ENCODE results near the gene GCG. TPM values are rescaled to one million over a fixed set of nuclear protein-coding genes. Genes with fewer than 3 reads are reported as not detected.
A peak's percentile ranks its signal among the peaks of the same experiment; 100 is the strongest.

GCG gene
- total RNA-seq, 1 donor = not detected

GRCh38 chr2:162106746-162107145 lies 45.3 kb downstream of the GCG start:
- no peaks in the 10 kb centered on the region for H3K36me3 ChIP-seq (ENCODE audit: insufficient read depth, low read length)
- H3K79me2 ChIP-seq (ENCODE audit: insufficient read depth, low read length) = no peaks in the 10 kb centered on the region
- H3K4me2 ChIP-seq (ENCODE audit: insufficient read depth, low read length) = peak overlapping the region; percentile 14

DNA sequence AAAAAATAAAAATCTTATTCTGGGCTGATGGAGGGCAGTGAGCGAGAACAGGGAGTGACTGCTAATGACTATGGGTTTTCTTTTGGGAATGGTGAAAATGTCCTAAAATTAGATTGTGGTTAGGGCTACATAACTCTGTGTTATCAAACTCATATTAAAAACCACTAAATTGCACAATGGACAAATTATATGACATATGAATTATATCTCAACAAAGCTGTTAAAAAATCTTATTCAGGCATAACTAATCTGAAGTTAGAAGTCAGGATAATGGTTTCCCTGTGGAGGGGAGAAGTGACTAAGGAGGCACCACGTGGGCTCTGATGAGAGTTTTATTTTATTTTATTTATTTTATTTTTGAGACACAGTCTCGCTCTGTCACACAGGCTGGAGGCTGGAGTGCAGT lies 45.9 kb downstream of the GCG start:
- H3K4me2 ChIP-seq (ENCODE audit: insufficient read depth, low read length) = peak overlapping the region; percentile 14
- H3K4me1 ChIP-seq (ENCODE audit: insufficient read depth, low read length) = peaks cover 6% of the 10 kb centered on the region
- no peak overlapping the region for H2AFZ ChIP-seq (ENCODE audit: low read length)
- peak; percentile 19 for DNase-seq (ENCODE audit: insufficient read length, low spot score, missing footprints)
- H4K20me1 ChIP-seq (ENCODE audit: insufficient read depth, low read length) = no peaks in the 10 kb centered on the region
- H3K27me3 ChIP-seq (ENCODE audit: insufficient read depth, low read length) = no peaks in the 10 kb centered on the region
- H3K36me3 ChIP-seq (ENCODE audit: insufficient read depth, low read length) = no peaks in the 10 kb centered on the region
- H3K4me3 ChIP-seq (ENCODE audit: insufficient read depth, low read length) = no peak overlapping the region
- no peaks in the 10 kb centered on the region for H3K9me3 ChIP-seq (ENCODE audit: low read depth, low read length)
- no peak overlapping the region for H3K27ac ChIP-seq (ENCODE audit: low read depth, low read length)
- TF ChIP-seq CTCF (IDR thresholded peaks at IDR 0.05; ENCODE audit: extremely low read depth, low read depth, low read length) = no peak
- H3K79me2 ChIP-seq (ENCODE audit: insufficient read depth, low read length) = no peaks in the 10 kb centered on the region

More at GRCh38 chr2:162106746-162107145, 45.3 kb downstream of the GCG start:
- Histone ChIP-seq H3K9me3 (ENCODE audit: low read depth, low read length) (no peaks in the 10 kb centered on the region), H2AFZ (ENCODE audit: low read length) (no peak overlapping the region), H4K20me1 (ENCODE audit: insufficient read depth, low read length) (no peaks in the 10 kb centered on the region), H3K4me1 (ENCODE audit: insufficient read depth, low read length) (peaks cover 6% of the 10 kb centered on the region), H3K4me3 (ENCODE audit: insufficient read depth, low read length) (no peak overlapping the region), H3K27me3 (ENCODE audit: insufficient read depth, low read length) (no peaks in the 10 kb centered on the region), H3K27ac (ENCODE audit: low read depth, low read length) (no peak overlapping the region)
- no peak for TF ChIP-seq CTCF (IDR thresholded peaks at IDR 0.05; ENCODE audit: extremely low read depth, low read depth, low read length)
- DNase-seq (ENCODE audit: insufficient read length, low spot score, missing footprints) = no peak

DNA sequence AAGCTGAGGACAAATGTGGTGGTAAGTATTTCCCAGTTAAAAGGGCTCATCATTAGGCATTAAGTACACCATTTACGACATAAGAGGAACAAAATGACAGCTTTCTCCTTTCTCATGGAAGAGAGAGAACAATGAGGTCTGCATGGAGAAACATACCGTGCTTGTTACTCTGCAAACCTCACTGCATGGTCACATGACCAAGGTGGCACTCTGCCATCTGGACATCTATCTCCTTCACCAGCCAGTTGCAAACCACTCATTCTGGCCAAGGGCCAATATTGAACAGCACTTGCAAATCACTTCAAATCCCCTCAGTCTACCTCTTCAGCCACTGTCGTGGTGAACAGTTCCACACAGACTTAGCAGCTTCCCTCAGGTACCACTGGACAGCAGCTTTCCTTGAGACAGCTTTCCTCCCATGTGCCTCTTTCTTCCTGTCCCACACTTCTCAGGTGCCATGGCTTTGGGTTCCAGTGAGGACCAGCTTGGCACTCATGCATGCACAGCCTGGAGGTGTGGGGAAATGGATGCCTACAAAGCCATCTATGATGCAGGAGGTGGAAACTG lies 48.5 kb downstream of the GCG start:
- H3K4me3 ChIP-seq (ENCODE audit: insufficient read depth, low read length) = no peak overlapping the region
- no peak for TF ChIP-seq CTCF (IDR thresholded peaks at IDR 0.05; ENCODE audit: extremely low read depth, low read depth, low read length)
- H3K4me1 ChIP-seq (ENCODE audit: insufficient read depth, low read length) = peaks cover 6% of the 10 kb centered on the region
- H3K4me2 ChIP-seq (ENCODE audit: insufficient read depth, low read length) = no peak overlapping the region
- no peaks in the 10 kb centered on the region for H3K9me3 ChIP-seq (ENCODE audit: low read depth, low read length)
- no peaks in the 10 kb centered on the region for H4K20me1 ChIP-seq (ENCODE audit: insufficient read depth, low read length)
- H3K36me3 ChIP-seq (ENCODE audit: insufficient read depth, low read length) = no peaks in the 10 kb centered on the region
- H2AFZ ChIP-seq (ENCODE audit: low read length) = no peak overlapping the region
- H3K79me2 ChIP-seq (ENCODE audit: insufficient read depth, low read length) = no peaks in the 10 kb centered on the region
- H3K27me3 ChIP-seq (ENCODE audit: insufficient read depth, low read length) = no peaks in the 10 kb centered on the region
- H3K27ac ChIP-seq (ENCODE audit: low read depth, low read length) = no peak overlapping the region
- no peak for DNase-seq (ENCODE audit: insufficient read length, low spot score, missing footprints)

DNA sequence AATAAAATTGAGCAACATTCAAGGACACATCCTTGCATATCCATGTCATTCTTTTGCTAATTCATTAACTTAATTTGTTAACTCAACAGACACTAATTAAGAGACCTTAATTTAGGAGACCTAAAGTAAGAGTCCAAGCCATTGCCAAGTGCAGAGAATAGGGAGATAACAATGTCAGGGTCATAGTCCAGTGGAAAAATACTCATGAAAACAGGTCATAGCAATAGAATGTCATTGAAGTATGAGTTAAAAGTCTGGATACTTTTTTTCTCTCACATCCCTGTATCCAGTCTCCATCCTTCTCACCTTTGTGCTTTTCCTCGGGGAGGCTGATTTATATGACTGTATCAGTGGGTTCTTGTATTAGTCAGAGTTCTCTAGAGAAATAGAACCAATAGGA lies 51.5 kb downstream of the GCG start:
- no peak overlapping the region for H2AFZ ChIP-seq (ENCODE audit: low read length)
- DNase-seq (ENCODE audit: insufficient read length, low spot score, missing footprints) = no peak
- no peak for TF ChIP-seq CTCF (IDR thresholded peaks at IDR 0.05; ENCODE audit: extremely low read depth, low read depth, low read length)
- no peaks in the 10 kb centered on the region for H3K4me1 ChIP-seq (ENCODE audit: insufficient read depth, low read length)
- no peaks in the 10 kb centered on the region for H3K27me3 ChIP-seq (ENCODE audit: insufficient read depth, low read length)
- no peaks in the 10 kb centered on the region for H4K20me1 ChIP-seq (ENCODE audit: insufficient read depth, low read length)
- no peak overlapping the region for H3K4me2 ChIP-seq (ENCODE audit: insufficient read depth, low read length)
- H3K36me3 ChIP-seq (ENCODE audit: insufficient read depth, low read length) = no peaks in the 10 kb centered on the region
- H3K27ac ChIP-seq (ENCODE audit: low read depth, low read length) = no peak overlapping the region
- no peaks in the 10 kb centered on the region for H3K79me2 ChIP-seq (ENCODE audit: insufficient read depth, low read length)
- H3K9me3 ChIP-seq (ENCODE audit: low read depth, low read length) = no peaks in the 10 kb centered on the region
- no peak overlapping the region for H3K4me3 ChIP-seq (ENCODE audit: insufficient read depth, low read length)

Data from osteoblast (primary cell).